Pulmonary artery endothelial cell (primary cell): Measurements from ENCODE around the gene AEN. TPM values are rescaled to one million over a fixed set of nuclear protein-coding genes. Genes with fewer than 3 reads are reported as not detected.
"Not testable (repeated sequence)": the region's sequence is repeated elsewhere in the genome, so short reads cannot be mapped to it uniquely, and the experiment has no call there.

Source experiments
- DNase-seq: peaks from one replicate; pipeline ENCODE4 v3.0.0-alpha.2; 2011; ENCODE audit warnings: low read depth, low spot score
- total RNA-seq: library from RNA; depleted of rRNA; stranded (reverse); fragments of >200 nt; gene quantifications from 2 replicates; pipeline ENCODE4 v1.2.3, GENCODE V29; 2014

The AEN gene
- total RNA-seq, 1 donor from 2014 or later: 91.7 TPM

GRCh38 chr15:88630798-88631463, 9.8 kb downstream of the AEN start:
- no peak for DNase-seq

- DNase-seq: no peak
Measured at GRCh38 chr15:88631464-88632028, 10.4 kb downstream of the AEN start.

GRCh38 chr15:88632797-88633196, 11.7 kb downstream of the AEN start:
- not testable (repeated sequence) for DNase-seq

DNA sequence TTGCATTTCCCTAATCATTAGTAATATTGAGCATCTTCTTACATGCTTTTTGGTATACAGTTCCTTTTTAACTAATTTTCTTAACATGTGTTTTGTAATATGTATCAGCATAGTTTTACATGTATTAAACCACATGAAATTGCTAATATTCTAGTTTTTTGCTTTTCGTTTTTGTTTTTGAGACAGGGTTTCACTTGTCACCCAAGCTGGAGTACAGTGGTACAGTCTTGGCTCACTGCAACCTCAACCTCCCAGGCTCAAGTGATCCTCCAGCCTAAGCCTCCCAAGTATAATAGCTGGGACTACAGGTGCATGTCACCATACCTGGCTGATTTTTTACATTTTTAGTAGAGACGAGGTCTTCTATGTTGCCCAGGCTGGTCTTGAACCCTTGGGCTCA, 13.3 kb downstream of the AEN start:
- no peak for DNase-seq

DNA sequence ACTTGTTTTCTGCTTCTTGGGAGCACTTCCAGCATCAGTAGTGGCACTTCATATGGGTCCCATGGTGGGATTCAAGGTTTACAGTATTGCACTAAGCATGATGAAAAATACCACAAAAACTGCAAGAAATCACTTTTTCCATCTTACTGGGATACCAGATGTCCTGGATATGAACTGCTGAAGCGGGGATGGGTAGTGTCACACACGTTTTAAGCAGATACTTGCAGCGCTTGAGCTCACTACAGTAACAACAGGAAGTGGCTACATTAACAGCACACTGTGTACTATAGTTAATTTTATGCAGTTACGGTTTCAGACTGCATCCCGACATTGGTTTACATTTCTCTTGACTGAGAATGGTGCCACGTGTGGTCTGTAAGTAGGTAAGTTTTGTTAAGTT, 14.2 kb downstream of the AEN start:
- DNase-seq: no peak

- DNase-seq: no peak
Measured at GRCh38 chr15:88636050-88636449, 14.9 kb downstream of the AEN start.

DNA sequence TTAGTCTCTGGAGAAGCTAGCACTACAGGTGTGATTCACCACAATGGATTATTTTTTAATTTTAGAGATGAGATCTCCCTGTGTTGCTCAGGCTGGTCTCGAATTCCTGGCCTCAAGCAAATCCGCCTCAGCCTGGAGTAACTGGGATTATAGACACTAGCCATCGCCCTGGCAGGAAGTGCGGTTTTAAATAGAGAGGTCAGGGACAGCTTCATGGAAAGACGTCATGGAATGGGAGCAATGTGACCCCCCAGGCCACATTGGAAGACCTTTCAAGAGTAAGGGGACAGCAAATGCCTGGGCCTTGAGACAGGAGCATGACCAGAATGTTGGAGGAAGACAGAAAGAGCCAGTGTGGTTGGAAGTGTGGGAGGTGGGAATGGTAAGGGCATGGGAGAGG, 15.5 kb downstream of the AEN start:
- DNase-seq: no peak

DNA sequence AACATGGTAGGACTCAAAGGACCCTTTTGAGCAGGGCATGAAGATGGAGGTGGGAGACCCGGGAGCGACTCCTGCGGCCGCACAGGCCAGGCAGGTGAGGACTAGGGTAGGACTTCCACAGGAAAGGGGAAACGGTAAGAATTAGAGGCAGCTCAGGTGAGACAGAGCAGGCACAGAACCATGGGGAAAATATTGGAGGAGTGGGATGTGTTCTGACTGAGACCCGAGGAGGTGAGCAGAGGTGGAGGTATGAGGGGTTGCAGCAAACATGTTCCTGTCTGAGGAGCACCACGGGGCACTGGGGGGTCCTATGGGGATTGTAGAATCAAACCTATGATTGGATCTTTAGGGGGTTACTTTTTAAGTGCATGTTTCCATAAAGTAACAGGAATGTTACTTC, 16.3 kb downstream of the AEN start:
- no peak for DNase-seq

DNA sequence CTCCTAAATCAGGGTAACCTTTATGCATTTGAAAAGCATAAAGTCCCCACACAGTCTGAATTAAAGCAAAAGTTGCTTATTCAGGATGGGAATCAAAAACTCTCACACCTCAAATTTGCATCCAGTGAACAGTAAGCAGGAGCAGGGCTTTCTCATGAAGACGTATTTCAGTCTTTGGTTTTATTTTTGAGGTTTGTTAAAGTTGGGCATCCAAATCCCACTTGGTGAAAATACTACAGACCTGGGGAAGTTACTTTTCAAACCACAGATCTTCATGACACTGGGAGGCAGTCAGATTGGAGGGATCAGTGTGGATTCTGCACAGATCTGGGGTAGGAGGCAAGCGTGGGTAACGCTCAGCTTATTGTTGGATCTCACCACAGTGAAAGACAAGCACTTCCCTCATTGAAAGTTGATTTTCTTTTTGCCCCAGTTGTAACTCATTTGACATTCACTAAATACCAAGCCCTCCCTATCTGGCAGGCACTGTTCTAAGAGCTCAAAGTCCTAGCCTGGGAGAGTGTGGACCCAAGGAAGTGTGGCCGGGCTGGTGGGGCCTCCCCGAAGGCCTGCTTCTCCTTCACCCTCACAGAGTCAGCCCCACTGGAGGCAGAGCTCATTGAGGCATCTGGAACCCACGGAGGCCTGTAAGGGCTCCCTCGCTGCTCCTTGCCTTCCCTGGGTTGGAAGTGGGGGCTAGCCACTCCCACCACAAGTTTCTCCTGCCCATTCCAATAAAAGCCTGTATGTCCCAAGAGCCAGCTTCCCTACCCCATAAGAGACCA, 16.9 kb downstream of the AEN start:
- no peak for DNase-seq

DNA sequence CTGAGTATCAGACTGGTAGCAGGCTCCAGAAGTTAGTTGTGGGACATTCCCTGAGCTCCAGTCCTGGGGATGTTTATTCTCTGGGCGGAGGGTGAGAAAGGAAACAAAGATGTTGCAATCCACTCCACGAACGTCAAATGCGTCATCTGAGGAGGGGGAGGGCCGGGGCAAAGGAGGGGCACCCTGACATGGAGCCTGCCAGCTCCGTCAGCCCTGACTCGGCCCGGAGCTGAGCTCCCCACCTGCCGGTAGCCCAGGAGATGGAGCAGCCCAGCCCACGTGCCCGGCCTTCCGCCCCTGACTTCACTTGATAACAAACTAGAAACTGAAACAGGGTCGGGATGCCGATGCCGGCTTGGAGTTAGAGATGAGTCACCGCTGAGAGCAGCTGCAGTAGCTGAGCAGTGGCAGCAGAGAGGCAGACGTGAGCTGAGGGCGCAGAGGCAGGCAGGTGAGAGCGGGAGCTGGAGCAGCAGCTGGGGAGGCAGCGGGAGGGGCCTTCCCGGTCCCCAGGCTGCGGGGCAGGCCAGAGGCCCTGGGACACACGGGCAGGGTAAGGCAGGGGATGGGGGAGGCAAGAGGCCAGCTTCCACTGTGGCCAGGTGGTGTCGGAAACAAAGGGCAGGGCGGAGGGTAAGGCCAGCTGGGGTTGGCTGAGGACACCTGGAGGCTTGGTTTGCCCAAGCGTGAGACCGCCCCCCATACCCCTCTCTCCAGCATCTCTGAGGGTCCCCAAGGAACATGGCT, 17.7 kb downstream of the AEN start, which contains the start of gene ISG20:
Gene ISG20 (plus strand): TSS at position 391 of the 747 bp plus-strand sequence. CDS start 351 bp downstream, at position 742.
- DNase-seq: peak; percentile 96

DNA sequence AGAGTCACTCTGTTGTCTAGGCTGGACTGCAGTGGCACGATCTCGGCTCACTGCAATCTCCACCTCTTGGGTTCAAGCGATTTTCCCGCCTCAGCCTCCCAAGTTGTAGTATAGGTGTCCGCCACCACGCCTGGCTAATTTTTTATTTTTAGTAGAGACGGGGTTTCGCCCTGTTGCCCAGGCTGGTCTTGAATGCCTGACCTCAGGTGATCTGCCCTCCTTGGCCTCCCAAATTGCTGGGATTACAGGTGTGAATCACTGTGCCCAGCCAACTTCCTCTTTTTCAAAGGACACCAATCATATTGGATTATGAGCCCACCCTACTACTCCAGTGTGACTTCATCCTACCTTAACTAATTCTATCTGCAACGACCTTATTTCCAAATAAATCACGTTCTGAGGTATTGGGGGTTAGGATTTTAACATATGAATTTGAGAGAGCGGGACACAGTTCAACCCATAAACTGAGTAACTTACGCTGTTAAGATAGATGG, 20.9 kb downstream of the AEN start:
- no peak for DNase-seq

DNA sequence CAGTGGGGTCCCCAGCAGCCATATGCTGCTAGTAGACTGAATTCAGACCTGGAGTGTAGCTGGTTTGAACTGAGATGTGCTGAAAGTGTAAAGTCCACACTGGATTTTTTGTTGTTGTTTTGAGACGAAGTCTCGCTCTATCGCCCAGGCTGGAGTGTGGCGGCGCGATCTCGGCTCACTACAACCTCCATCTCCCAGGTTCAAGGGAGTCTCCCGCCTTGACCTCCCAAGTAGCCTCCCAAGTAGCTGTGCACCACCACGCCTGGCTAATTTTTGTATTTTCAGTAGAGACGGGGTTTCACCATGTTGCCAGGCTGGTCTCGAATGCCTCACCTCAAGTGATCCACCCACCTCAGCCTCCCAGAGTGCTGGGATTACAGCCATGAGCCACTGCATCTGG, 21.4 kb downstream of the AEN start:
- DNase-seq: not testable (repeated sequence)

GRCh38 chr15:88644741-88645140, 23.6 kb downstream of the AEN start:
- no peak for DNase-seq

DNA sequence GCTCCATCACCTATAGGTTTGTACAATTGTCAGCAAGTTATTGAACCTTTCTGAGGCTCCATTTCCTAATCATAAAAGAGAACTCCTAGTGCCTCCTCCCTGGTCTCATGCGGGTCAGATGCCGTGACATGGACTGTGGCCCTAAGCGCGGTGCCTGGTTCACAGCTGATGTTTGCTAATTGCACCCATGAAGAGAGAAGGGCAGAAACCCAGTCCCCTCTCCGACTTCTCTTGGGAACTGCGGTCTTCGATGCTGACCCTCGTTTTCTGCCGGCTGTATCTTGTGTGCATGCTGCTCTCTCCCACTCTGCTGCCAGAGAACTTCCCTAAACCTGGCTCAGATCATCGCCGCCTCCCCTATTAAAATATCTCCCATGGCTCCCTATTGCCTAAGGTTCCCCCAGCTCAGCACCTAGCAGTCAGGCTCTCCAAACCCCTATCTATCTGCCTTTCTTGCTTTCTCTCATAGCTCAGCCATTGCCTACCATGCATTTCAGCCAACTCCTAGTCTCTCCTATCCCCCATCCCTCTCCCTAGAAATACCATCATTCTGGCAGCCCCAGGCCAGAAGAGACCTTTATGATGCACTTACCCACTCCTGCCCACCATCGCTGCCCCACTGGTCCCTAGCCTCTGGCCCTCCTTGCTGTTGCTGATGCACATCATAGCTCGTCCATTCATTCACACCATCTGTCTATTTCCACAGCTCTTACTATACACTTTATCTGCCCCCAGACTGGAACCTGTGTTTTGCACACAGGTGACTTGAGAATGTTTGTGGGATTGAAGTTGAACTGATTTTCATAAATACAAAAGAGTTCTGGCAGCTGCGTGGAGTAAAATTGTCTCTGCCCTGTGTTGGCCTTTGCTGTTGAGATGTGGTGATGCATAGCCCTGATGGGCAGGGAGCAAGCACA, 24.3 kb downstream of the AEN start:
- DNase-seq: no peak

DNA sequence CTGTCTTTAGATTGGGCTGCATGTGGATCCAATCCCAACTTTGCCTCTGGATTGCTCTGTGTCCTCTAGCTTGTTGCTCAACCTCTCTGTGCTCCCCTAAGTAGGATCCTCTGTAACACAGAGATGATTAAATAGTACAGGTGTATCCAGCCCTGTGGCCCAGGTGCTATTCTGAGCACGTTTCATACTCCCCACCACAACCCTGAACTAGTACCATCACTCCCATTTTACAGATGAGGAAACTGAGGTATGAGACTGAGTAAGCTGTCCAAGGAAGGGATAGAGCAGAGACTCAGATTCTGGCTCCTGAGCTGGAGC, 24.9 kb downstream of the AEN start:
- DNase-seq: no peak

DNA sequence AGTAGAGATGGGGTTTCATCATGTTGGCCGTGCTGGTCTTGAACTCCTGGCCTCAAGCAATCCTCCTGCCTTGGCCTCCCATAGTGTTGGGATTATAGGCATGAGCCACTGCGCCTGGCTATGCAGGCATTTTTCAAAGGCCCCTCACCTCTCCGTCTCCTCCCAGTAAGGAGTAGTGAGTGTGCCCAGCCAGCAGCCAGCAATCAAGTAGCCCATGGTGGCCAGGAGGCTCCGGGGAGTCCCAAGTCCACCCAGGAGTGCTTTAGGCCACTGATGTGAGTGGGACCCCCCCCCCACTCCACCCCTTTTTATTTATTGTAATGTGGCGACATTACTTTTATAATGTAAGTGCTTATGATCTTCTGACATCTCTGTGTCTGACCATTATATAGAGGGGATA, 25.8 kb downstream of the AEN start:
- no peak for DNase-seq

GRCh38 chr15:88647351-88648105, 26.4 kb downstream of the AEN start:
- DNase-seq: no peak

DNA sequence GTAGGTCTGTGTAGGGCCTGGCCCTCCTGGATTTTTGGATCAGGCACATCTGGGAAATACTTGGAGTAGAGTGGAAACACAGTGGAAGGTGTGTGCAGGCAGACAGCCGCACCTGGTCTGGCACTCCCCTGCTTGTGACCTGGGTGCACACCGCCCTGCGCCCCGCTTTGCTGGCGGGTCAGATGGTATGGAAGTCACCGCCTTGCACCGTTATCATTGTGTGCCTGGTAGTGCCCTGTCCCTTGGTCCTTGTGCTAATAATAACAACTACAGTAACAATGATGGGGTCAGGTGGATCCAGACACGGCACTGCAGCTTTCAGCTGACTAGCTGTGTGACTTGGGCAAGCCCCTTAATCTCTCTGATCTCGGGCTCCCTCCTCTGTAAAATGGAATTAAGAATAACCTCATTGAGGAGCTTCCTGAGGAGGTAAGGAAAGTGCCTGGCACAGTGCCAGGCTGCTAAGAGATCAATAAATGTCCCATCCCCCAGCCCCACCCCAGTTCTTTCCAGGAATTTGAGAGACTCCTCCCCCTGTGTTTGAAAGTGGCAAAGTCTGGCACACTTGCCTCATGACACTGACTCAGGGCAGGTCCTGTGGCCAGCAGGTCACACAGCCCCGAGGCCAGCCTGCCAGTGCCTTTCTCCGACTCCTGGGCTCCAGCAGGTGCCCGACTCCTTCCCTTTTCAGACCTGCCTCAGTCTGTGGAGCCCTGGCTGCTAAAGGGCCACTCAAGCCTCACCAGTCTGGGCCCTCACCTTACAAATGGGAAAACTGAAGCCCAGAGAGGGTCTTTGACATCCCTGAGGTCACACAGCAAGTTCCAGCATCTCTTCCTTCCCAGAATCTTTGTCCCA, 27.4 kb downstream of the AEN start:
- no peak for DNase-seq

DNA sequence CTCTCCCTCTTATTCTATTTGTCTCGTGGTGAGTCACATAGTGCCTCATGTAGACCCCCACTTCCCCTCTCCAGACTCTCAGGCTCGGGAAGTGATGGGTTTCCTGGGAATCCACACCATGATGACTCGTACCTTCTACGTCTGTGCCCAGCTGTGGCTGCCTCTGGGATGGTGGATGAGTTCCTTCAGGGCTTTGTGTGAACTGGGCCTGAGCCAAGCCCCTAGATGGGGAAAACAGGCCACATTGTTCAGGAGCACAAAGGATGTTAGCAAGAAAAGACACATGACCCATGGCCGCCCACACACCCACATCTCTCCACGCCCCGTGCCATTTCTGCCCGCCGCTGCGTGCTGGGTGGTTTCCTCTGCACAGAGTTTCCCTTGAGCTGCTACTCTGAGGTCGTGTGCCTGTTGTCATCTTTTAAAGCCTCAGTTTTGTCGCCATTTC, 28.2 kb downstream of the AEN start:
- peak; percentile 93 for DNase-seq
